A172 (cell line): ENCODE measurements around the gene ARHGEF16. TPM values are rescaled to one million over a fixed set of nuclear protein-coding genes. Genes with fewer than 3 reads are reported as not detected.

Source experiments
- DNase-seq: peaks from one replicate; pipeline ENCODE4 v3.0.0-alpha.2; 2015; ENCODE audit warnings: low spot score
- total RNA-seq: library from RNA; depleted of rRNA; stranded (reverse); fragments of >200 nt; shearing (Covaris generic); gene quantifications from 2 replicates; pipeline ENCODE4 v1.2.3, GENCODE V29; 2014

ARHGEF16 gene
- total RNA-seq, 1 experiment from 2014 or later: 3.6 TPM

DNA sequence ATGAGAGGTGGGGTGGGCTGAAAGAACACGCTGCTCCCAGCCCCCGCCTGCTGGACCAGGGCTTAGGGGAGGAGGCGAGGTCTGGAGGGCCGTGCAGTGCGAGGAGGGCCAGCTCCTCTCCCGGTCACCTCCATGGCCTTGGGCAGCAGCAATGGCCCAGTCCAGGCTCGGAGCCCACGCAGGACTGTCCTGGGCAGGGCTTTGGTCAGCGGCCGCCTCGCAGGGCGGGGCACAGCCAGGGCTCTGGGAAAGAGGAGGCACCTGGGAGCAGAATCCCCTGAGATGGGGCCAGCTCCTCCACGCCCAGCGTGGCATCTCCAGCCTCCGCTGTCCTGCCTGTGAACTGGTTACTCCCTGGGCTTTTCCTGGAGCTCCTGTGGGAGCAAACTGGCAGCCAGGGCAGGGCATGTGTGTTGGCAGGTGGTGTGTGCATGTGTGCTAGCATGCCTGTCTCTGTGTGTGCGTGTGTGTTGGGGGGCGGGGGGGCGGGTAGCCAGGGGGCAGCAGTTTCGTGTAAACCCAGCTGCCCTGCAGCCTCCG is 27.4 kb downstream of the ARHGEF16 start:
- DNase-seq: no peak

DNA sequence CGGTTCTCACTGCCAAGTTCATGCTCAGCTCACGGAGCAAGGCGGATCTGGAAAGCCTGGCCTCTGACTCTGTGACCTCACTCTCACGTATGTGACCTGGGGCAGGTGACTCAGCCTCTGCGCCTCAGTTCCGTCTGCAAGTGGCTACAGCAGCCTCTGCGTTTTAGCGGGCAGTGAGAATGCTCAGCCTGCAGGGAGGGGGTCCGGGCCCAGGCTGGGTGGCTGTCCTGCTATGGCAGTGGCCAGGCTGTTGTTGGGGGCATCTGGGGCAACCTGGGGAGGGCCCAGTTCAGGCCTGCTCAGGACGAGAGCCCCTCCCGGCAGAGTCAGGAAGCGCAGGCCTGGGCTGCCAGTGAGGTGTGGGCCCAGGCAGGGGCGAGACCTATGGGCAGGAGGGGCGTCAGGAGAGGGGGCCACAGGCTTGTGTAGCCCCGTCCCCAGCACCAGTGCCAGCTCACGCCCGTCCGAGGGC is 27.9 kb downstream of the ARHGEF16 start:
- DNase-seq: no peak

DNA sequence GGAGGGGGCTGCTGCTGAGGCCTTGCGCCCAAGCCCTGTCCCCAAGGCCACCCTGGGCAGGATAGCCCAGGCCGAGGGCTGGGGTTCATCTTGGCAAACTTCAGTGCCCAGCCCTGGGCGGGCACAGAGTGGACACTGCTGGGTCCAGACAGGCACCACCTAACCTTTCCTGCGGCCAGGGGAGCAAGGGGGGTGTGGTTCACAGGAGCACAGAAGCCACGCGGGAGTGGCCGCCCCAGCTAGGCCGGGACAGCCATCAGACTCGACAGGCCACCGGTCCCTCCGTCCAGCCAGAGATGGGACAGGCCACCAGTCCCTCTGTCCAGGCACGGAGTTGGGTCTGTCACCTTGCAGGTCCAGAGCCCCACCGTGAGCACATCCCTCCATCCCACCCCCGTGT is 28.9 kb downstream of the ARHGEF16 start:
- DNase-seq: no peak

DNA sequence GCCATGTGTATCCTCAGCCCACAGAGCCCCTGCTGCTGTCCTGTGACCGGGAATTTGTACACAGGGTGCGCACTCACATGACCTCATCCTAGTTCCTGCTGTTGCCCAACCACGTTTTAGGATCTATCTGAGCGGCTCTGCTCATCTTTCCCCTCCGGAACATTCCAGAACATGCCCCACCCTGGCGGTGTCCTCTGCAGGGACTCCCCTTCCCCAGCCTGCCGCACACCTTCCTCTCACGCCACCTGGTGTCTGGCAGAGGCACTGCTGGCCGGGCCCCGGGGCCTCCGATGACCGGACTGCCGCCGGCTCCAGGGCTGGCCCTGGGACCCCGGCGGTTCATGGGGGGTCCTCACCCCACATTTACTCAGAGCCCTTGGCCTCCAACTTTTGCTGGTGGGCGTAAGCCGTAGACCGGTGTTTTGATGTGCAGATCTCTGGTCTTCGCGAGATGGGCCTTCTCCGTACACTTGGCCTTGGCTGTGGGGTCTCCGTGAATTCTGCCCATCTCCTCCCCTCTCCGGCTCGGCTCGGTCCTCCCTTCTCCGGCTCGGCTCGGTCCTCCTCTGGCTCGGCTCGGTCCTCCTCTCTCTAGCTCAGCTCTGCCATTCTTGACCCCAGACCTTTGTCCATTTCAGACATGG is 29.5 kb downstream of the ARHGEF16 start:
- DNase-seq: no peak

DNA sequence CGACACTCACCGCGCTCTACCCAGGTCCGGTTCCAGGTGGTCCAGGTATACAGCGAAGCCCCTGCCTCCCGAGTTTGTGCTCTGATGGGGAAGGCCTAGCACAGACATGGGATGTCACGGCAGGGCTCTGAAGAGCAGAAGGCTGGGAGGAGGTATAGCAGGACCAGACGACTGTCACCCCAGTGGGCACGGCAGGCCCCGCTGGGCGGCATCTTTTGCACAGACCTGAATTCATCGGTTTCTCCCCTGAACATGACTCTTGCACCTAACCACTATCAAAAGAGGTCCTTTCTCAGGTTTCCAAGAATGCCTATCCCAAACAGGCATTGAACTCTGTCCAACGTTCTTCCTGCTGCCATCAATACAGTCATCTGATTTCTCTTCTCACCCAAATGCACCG is 30.6 kb downstream of the ARHGEF16 start:
- DNase-seq: no peak

DNA sequence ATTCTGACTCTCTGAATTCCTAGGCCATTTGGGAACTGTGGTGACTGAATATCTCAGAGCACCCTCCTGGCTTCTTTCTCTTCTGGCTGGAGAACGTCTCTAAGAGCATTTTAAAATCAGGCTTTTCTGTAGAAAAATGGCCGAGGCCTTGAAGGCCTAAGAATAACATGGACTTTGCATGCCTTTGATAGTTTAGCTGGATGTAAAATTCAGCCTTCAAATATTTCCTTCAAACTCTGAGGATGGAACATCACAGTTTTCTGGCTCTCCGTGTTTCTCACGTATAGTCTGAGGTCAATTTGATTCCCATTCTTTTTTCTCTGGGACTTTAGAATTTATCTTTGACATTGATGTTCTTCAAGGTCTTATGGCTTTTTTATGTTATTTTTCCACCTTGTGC is 34.0 kb downstream of the ARHGEF16 start:
- DNase-seq: no peak

DNA sequence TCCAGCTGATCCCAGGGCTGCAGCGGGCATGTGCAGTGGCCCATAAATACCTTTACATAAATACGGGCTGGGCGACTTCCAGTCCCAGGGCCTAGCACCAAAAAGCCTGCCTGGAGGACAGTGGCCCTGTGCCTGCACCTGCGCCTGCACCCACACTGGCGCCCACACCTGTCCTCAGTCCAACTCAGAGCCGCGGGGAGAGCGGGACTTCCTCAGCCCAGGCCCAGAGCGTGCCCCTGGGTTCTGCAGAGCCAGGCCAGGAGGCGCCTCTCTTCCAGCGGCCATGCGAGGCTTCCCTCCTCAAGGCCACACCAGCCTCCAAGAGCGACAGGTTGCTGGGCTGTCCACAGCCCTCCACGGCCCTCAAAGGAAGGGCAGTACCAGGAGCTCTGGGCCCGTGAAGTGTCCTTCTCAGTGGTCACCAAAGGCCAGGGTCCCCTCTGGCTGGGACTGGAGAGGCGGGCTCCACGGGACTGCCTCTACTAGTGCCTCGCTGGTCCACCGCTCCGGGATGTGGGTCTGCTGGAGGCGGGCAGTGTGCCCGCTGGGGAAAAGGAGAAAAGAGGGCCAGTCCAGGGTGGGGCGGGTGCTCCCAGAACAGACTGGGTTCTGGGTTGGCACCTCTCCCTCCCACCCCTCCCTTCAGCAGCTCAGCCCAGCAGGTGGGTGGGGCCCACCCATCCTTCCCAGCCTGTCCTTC is 35.7 kb downstream of the ARHGEF16 start:
- DNase-seq: no peak

DNA sequence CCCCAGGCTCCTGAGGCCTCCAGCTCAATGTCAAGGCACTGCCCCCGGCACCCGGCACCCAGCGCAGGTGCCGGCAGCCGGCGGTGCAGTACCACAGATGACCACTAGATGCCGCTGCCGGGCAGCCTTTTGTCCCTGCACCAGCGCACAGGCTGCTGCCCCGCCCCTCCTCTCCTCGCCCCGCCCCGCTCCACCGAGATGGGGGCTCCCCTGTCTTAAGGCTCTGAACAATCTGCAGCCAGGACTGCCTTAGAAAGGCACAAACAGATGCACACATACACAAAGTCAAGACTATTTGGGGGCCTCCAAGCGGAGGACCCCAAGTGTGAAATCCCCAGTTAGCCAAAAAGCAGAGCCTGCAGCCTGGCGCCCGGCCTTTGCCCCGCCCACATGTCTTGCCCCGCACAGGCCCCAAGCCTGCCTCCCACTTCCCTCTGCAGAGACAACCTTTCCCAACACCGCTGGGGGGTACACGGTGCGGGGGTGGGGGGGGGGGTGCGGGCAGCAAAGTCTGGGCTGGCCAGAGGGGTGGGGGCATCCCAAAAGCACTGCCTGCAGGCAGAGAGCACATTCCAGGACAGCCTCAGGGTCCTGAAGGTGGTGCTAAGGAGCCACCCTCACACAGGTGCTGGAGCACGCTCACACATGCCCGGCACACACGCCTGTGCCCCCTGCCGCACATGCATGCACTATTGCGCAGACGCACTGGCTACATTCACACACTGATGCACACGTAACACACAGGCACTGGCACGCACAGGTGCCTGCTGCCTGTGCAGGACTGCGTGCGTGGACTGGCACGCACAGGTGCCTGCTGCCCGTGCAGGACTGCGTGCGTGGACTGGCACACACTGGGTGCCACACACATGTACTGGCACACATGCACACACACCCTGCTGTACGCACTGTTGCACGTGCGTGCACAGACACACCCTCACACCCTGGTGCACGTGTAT is 37.1 kb downstream of the ARHGEF16 start:
- peak; percentile 33 for DNase-seq

DNA sequence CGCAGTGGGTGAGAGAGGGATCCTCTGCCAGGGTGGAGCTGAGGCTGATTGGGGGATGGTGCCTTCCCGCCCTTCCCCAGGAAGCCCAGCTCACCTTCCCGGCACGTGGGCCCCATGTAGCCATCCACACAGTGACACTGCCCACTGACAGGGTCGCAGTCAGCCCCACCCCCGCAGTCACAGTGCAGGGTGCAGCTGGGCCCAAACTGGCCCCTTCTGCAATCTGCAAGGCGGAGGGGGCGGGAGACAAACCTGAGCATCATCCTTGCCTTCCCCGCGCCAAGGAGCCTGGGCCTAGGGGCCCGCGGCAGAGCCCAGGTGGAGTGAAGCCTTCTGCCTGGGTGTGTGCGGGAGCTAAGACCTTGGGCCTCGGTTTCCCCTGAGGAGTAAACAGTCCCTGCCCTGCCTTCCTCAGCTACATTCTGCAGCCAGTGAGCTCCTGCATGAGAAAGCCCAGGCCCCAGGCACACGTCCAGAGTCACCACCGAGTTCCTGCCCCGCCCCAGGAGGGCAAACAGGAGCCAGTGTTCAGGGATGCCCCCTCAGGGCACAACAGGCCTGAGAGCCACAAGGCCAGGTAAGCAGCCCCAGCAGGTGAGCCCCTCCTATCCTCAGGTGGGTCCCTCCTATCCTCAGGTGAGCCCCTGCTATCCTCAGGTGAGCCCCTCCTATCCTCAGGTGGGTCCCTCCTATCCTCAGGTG is 38.2 kb downstream of the ARHGEF16 start:
- DNase-seq: no peak

DNA sequence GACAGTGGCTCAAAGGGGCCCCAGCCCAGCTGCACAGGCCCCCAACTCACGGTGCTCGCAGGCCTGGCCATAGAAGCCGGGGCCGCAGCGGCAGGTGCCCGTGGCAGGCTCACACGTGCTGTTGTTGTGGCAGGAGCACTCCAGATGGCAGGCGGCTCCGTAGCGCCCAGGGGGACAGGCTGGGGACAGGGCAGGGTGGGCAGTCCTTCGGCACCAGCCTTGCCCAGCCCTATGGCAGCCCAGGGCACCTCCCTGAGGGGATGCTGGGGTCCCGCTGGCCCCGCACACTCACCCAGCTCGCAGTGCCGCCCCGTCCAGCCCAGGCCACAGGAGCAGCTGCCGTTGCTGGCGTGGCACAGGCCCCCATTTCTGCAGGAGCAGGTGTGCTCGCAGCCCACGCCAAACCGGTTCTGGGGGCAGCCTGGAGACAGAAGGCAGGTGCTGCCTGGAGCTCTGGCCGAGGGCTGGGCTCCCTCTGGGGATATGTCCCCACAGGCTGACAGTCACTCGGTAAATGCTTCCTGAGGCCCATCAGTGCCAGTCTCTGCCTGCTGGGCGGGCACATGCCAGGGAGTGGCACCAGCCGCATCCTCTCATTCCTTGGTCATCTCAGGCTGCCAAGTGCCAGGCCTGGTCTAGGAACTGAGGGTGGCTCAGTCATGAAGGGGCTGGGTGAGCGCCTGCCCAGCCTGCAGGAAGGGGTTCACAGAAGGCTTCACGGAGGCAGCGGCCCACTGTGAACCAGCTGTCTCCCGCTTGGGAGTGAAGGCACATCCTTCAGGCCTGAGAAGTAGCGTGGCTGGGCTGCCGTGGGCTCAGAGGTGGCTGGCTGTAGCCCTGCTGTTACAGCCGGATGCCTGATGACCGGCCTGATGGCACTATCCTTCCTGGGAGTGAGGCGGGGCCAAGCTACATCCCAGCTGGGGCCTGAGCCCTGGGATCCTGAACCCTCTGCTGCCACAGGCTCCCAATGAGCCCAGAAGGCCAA is 40.1 kb downstream of the ARHGEF16 start:
- DNase-seq: no peak

DNA sequence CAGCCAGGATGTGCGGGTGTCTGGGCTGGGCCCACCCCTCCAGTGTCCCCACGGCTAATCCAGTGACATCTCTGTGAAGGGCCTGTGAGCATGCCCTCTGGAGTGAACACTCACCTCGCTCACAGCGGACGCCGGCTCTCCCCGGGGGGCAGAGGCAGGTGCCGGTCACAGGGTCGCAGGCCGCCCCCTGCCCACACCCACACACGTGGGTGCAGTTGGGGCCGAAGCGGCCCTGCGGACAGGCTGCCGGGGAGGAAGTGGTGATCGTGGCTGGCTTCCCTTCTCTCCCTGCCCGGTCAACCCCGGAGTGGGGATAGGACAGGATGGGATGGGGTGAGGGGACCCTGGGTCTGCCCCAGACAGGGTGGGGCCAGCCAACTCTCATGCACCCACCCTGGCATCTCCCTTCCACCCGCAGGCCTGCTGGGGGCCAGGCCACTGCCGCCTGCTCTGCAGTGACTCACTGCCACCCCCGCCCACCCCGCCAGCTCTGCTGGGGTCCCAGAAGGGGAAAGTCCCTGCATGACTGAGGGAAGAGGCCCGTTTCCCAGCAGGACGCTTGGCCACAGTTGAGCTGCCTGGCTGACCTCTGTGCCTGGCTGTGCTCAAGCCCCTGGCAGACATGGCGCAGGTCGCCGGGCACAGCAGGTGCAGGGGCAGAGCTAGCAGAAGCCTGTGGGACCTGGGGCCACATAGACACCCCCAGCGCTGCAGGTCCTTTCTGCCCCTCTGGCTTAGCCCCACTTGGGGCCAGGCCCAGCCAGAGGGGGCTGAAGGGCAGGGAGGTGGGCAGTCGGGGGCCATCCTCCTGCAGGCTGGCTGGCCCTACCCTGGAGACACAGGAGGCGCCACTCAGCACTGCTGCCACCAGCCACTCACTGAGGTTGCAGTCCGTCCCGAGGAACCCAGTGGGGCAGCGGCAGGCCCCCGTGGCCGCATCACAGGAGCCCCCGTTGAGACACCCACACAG is 41.6 kb downstream of the ARHGEF16 start:
- peak; percentile 74 for DNase-seq

DNA sequence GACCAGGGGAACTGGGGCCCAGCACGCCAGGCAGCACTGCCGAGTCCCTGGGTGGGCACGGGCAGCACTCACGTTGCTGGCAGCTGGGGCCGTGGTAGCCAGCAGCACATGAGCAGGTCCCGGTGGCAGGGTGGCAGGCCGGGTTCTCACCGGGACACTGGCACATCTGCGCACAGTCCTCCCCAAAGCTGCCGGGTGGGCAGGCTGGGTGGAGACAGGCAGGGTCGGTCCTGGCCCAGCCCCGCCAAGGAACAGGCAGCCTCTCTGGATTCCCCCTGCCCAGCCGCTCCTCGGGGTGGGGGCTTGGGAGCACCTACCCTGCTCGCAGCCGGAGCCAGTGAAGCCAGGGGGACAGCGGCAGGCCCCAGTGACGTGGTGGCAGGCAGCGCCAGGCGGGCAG is 42.5 kb downstream of the ARHGEF16 start:
- DNase-seq: no peak

DNA sequence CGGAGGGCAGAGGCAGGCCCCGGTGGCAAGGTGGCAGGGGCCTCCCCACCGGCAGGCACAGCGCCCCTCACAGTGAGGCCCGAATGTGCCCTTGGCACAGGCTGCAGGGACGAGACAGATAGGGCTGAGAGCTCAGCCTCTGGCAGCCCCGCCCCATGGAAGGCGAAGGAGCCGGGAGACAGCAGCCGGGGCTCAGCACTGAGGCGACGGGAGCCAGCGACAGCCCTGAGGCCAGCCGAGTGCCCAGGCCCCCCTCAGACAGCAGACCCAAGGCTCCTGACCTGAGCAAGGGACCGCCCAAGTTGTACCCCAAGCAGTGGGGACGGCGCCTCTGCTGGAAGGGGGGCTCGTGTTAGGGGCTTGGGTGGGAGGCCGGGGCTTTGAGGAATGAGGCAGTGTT is 43.1 kb downstream of the ARHGEF16 start:
- no peak for DNase-seq

DNA sequence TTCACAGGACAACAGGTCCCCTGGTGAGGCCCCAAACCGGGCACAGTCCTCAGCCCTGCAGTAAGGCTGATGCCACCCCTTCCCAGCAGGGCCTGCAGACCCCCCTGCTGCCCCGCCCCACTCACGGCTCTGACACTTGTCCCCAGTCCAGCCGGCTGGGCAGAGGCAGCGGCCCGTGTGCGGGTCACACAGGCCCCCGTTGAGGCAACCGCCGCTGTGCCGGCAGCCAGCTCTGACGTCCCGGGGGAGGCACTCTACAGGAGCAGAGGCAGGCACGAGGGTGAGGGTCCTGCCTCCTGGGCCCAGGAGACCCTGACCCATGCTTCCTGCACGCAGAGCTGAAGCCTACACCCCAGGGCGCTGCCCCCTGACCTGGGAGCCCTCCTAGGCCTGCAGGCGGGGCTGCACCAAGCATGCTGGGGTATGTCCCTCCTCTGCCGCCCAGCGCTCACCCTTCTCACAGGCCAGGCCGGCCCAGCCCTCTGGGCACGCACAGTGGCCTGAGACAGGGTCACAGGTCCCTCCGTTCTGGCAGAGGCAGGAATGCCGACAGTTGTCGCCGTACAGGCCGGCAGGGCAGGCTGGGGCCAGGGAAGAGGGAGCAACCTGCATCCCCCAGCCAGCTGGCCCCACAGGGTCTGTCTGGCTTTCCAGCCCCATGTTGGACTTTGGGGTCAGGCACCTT is 43.9 kb downstream of the ARHGEF16 start:
- no peak for DNase-seq

DNA sequence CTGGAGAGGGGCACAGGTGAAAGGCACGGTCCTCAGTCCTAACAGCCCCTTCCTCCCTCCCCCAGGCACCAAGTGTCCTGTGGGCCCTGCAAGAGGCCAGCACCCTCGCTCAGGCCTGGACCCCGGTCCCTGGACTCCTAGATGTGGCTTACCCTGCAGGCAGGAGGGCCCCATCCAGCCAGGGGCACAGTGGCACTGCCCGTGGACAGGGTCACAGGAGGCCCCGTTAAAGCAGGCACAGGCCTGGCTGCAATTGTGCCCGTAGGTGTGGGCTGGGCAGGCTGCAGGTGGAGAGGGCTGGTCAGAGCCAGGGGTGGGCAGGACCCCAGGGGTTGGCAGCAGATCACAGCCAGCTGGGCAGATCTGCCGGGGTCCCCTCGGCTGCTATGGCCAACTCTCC is 44.5 kb downstream of the ARHGEF16 start:
- no peak for DNase-seq

DNA sequence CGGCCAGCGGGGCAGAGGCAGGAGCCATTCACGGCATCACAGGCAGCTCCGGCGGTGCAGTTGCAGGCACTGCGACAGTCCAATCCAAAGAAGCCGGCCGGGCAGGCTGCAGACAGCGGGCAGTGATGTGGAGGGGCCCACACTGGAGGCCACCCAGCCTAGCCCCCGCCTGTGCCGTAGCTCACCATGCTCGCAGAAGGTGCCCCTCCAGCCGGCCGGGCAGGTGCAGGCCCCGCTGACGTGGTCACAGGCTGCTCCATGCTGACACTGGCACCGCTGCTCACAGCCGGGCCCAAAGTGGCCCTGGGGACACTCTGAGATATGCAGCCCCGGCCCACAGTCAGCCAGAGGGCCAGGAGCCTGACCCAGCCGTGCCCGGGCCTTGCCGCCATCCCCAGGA is 45.1 kb downstream of the ARHGEF16 start:
- no peak for DNase-seq

DNA sequence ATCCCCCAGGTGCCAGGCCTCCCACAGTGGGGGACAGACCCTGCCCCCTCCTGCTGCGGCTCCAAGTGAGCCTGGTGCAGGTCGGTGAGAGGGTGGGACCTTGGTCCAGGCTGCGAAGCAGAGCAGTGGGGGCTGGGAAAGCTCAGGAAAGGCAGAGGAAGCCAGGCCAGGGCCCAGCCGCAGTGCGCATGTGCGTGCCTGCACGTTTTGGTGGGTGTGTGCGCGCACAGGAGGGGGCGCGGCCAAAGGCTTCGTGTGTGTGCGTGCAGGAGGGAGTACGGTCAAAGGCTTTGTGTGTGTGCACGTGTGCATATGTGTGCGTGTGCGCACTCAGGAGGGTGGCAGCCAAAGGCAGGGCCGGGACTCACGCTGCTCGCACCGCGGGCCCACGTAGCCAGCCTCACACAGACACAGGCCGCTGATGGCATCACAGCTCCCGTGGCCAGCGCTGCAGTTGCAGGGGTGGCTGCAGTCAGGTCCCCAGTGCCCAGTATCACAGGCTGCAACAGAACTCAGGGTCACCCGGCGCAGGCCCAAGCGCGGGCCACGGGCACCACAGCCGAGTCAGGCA is 45.9 kb downstream of the ARHGEF16 start:
- DNase-seq: no peak

DNA sequence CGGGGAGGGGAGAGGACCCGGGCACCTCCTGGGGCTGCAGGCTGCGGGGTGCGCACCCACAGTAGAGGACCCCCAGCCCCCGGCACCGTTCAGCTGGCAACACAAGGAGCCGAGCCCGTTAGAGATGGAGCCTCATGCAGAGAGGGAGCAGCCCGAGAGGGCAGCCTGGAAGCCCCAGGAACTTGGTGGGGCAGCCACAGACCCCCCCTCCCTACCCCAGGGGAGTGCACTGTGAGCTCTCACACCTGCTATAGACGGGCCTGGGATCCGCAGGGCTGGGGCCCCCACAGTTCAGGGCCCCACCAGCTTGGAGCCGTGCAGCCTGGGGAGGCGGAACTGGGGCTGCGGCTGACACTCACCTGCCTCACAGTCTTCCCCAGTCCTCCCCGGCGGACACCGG is 47.0 kb downstream of the ARHGEF16 start:
- no peak for DNase-seq
